Measurements from ENCODE around the gene KRT9. TPM values are rescaled to one million over a fixed set of nuclear protein-coding genes. Genes with fewer than 3 reads are reported as not detected.

Gene KRT9
- total RNA-seq, 1 experiment from 2014 or later, result not detected

- BruUV-seq (replicated peaks), result no TSS peak
- Mint-ChIP-seq H3K9me3 (ENCODE audit: low read depth, unreplicated experiment) (peaks cover 2% of the 10 kb centered on the region), H3K4me1 (ENCODE audit: low read depth, unreplicated experiment) (no peaks in the 10 kb centered on the region), H3K36me3 (ENCODE audit: insufficient read depth, unreplicated experiment) (no peaks in the 10 kb centered on the region), H3K27ac (ENCODE audit: unreplicated experiment) (no peak overlapping the region), H3K27me3 (ENCODE audit: unreplicated experiment) (peaks cover 54% of the 10 kb centered on the region), H3K4me3 (ENCODE audit: low read depth, unreplicated experiment) (no peak overlapping the region)
- TF ChIP-seq CTCF (IDR thresholded peaks at IDR 0.05; ENCODE audit: unreplicated experiment), result no peak
- DNase-seq, result no peak
- CTCF ChIA-PET, result interaction anchor here (0.7 to 2.3 kb wide), 6 partner anchors 8 to 631 kb away, joined by 3 to 5 read pairs (median 4); no protein-coding TSS in a partner anchor
- intact Hi-C loops (cut with micrococcal nuclease; ENCODE audit: unreplicated experiment), result no loop called here
Observed at GRCh38 chr17:41592601-41593305, 20.9 kb upstream of the KRT9 start.

GRCh38 chr17:41589301-41589700 is 17.4 kb upstream of the KRT9 start:
- H3K27me3 Mint-ChIP-seq (ENCODE audit: unreplicated experiment), result peaks cover 34% of the 10 kb centered on the region
- peaks cover 2% of the 10 kb centered on the region for H3K9me3 Mint-ChIP-seq (ENCODE audit: low read depth, unreplicated experiment)
- peak; percentile 16 for TF ChIP-seq CTCF (IDR thresholded peaks at IDR 0.05; ENCODE audit: unreplicated experiment)
- H3K4me1 Mint-ChIP-seq (ENCODE audit: low read depth, unreplicated experiment), result peaks cover 3% of the 10 kb centered on the region
- intact Hi-C loops (cut with micrococcal nuclease; ENCODE audit: unreplicated experiment), result no loop called here
- CTCF ChIA-PET, result no interaction called here
- no peak overlapping the region for H3K27ac Mint-ChIP-seq (ENCODE audit: unreplicated experiment)
- no TSS peak for BruUV-seq (replicated peaks)
- H3K4me3 Mint-ChIP-seq (ENCODE audit: low read depth, unreplicated experiment), result no peak overlapping the region
- no peaks in the 10 kb centered on the region for H3K36me3 Mint-ChIP-seq (ENCODE audit: insufficient read depth, unreplicated experiment)
- DNase-seq, result no peak

GRCh38 chr17:41588126-41588810 is 16.4 kb upstream of the KRT9 start:
- no peak for TF ChIP-seq CTCF (IDR thresholded peaks at IDR 0.05; ENCODE audit: unreplicated experiment)
- no peaks in the 10 kb centered on the region for H3K36me3 Mint-ChIP-seq (ENCODE audit: insufficient read depth, unreplicated experiment)
- H3K9me3 Mint-ChIP-seq (ENCODE audit: low read depth, unreplicated experiment), result peaks cover 2% of the 10 kb centered on the region
- H3K27me3 Mint-ChIP-seq (ENCODE audit: unreplicated experiment), result peaks cover 26% of the 10 kb centered on the region
- CTCF ChIA-PET, result no interaction called here
- H3K4me1 Mint-ChIP-seq (ENCODE audit: low read depth, unreplicated experiment), result peaks cover 13% of the 10 kb centered on the region
- intact Hi-C loops (cut with micrococcal nuclease; ENCODE audit: unreplicated experiment), result no loop called here
- BruUV-seq (replicated peaks), result no TSS peak
- no peak for DNase-seq
- no peak overlapping the region for H3K4me3 Mint-ChIP-seq (ENCODE audit: low read depth, unreplicated experiment)
- H3K27ac Mint-ChIP-seq (ENCODE audit: unreplicated experiment), result no peak overlapping the region

GRCh38 chr17:41586863-41587495 is 15.1 kb upstream of the KRT9 start, which contains the start of gene KRT14:
Gene KRT14, minus strand, starts transcription at chr17:41586895. Its CDS starts 61 bp downstream, at chr17:41586834.
- Mint-ChIP-seq H3K4me3 (ENCODE audit: low read depth, unreplicated experiment) (no peak within 1 kb of the TSS), H3K27me3 (ENCODE audit: unreplicated experiment) (peaks cover 22% of the 10 kb centered on the region), H3K4me1 (ENCODE audit: low read depth, unreplicated experiment) (peaks cover 26% of the 10 kb centered on the region), H3K36me3 (ENCODE audit: insufficient read depth, unreplicated experiment) (peaks cover 4% of the 10 kb centered on the region), H3K27ac (ENCODE audit: unreplicated experiment) (no peak within 1 kb of the TSS), H3K9me3 (ENCODE audit: low read depth, unreplicated experiment) (peaks cover 2% of the 10 kb centered on the region)
- no peak for TF ChIP-seq CTCF (IDR thresholded peaks at IDR 0.05; ENCODE audit: unreplicated experiment)
- intact Hi-C loops (cut with micrococcal nuclease; ENCODE audit: unreplicated experiment), result no loop called here
- CTCF ChIA-PET, result no interaction called here
- BruUV-seq (replicated peaks), result no TSS peak
- DNase-seq, result no peak
